ENCODE measurements around the gene GID4. TPM values are rescaled to one million over a fixed set of nuclear protein-coding genes. Genes with fewer than 3 reads are reported as not detected.
A peak's percentile ranks its signal among the peaks of the same experiment; 100 is the strongest.

The GID4 gene
- total RNA-seq, 2 donors from 2014 or later, result 6.4 to 7.2 TPM

DNA sequence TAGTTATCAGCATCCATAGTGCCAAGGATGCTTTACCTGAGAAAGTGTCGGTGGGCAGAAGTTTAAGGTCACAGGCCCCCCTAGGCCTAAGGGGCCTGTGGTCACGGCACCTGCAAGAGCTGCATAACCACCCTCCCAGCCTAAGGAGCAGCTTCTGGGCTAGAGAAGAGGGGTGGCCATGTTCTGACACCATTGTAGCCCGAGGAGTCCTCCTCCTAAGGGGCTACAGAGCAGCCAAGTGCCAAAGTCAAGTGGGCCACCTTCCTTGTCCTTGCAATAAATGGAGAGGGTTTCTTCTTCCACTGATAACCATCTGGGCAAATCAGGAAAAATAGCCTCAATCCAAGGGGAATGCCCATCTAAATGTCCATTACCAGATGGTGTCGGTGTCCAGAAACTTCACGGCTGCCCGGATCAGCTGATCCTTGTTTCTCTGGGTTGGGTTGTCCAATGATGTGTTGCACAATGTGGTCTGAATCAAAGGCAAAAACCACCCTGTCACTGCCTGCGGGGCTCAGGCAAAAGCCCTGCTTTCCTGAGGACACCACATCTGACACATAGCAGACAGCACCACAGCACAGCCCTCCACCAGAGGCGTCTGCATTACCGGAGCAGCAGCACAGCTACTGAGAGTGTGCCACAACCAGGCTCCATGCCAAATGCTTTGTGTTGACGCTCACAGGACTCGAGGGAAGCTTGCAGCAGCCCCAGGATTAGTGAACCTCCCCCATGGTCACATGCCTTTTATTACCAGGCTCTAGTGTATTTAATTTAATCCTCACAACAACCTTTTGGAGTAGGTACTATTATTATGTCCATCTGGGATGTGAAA is 13.0 kb upstream of the GID4 start:
- Mint-ChIP-seq H3K9me3 (no peaks in the 10 kb centered on the region), H3K4me1 (peaks cover 6% of the 10 kb centered on the region), H3K27ac (peak overlapping the region; percentile 16), H3K4me3 (peak overlapping the region; percentile 24), H3K36me3 (ENCODE audit: low read depth) (peaks cover 49% of the 10 kb centered on the region), H3K27me3 (no peaks in the 10 kb centered on the region)
- peak; percentile 34 for ATAC-seq (replicated peaks)

DNA sequence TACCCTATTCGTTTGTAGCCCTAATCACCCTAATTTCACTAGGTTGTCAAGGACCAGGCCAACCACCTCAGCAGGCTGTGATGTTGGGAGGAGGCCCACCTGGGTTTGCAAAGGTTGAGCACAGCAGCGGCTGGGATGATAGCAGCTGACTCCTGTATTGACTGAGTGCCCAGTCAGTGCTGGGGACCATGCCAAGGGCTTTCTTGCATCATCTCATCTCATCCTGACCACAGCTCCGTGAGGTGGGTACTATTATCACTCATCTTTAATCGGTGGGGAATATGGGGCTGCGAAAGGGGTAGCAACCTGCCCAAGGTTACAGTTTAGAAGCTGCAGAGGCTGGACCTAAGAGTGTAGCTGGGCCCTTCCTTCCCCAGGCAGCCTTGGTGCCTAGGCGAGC is 11.9 kb upstream of the GID4 start:
- no peaks in the 10 kb centered on the region for H3K9me3 Mint-ChIP-seq
- H3K36me3 Mint-ChIP-seq (ENCODE audit: low read depth), result peaks cover 45% of the 10 kb centered on the region
- ATAC-seq (replicated peaks), result no peak
- no peak overlapping the region for H3K27ac Mint-ChIP-seq
- peaks cover 11% of the 10 kb centered on the region for H3K4me1 Mint-ChIP-seq
- no peaks in the 10 kb centered on the region for H3K27me3 Mint-ChIP-seq
- H3K4me3 Mint-ChIP-seq, result no peak overlapping the region

DNA sequence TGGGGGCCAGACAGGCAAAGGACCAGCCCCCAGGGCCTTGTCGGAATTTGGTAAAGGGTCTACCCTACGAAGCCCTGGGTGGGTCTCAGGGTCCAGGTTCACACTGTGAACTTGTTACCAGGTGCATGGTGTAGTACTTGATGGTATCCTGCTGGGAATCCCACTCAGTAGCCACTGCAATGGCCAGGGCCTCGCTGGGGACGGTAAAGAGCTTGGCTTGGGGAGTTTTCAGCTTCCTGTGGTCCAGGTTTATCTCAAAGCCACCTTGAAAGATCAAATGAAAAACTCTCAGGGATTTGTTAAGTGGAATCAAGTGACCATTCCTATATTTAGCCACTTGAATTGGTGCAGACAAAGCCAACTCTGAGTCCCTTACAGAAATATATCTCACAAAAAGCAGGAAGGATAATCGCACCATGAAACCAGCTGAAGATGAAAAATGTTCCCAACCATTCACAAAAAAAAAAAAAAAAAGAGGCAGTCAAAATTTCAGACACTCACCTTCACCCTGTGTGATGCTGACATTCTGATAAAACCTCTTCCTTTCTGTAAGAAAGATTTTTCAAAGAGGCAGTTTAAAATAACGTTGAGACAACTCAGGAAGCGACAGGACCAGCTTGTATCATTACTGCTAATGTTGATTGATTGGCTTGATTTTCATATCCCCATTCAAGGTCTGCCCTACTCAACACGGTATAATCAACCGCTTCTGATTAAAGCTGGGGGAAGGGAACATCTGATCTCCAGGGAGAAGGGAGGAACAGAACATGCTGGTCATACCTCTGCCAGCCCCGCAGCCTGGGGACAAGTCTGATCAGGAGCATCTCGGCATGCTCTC is 10.9 kb upstream of the GID4 start:
- Mint-ChIP-seq H3K4me3 (no peak overlapping the region), H3K4me1 (peaks cover 19% of the 10 kb centered on the region), H3K27me3 (no peaks in the 10 kb centered on the region), H3K36me3 (ENCODE audit: low read depth) (peaks cover 43% of the 10 kb centered on the region), H3K27ac (no peak overlapping the region), H3K9me3 (no peaks in the 10 kb centered on the region)
- no peak for ATAC-seq (replicated peaks)

DNA sequence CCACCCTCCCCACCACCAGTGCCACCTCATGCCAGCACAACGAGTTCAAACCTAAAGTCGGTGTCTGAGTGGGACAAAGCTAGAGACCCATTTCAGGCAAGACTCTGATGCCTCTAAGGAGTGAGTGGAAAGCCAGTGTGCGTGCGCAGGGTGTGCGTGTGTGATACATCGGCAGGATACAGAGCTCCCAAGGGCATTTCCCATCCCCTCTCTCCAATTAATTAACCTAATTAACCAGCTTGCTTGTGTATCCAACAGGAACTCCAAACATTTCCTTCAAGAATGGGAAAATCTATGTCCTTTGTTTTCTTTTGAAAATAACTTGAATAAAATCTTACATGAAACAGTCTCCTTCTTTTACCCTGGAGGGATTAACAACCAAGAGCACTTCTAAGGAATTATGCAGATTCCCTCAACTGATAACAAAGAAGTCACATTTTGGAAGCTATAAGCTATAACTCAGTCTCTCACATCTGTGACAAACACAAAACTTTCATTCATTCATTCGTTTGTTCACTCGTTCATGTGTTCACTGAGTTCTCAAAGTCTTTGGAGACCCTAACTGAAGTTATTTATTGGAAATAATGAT is 10.2 kb upstream of the GID4 start:
- H3K4me1 Mint-ChIP-seq, result peaks cover 23% of the 10 kb centered on the region
- H3K27ac Mint-ChIP-seq, result no peak overlapping the region
- peaks cover 36% of the 10 kb centered on the region for H3K36me3 Mint-ChIP-seq (ENCODE audit: low read depth)
- H3K9me3 Mint-ChIP-seq, result no peaks in the 10 kb centered on the region
- H3K4me3 Mint-ChIP-seq, result no peak overlapping the region
- H3K27me3 Mint-ChIP-seq, result no peaks in the 10 kb centered on the region
- no peak for ATAC-seq (replicated peaks)

DNA sequence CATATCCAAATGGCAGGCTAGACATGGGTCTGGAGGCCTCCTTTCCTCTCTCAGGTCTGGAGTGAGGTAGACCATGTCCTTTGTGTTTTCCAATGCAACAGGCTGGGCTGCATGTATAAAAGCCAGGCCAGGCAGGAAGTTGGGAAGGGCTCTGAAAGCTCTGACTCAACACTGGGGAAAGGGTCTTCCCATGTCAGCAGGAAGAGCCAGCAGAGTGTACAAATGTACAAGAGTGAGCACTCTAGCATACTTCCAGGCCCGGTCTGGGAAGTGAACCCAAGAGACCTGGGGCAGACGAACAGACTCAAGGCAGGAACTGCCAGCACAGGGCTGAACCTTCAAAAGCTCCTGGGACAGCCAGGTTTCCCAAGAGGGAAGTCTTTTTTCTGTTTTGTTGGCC is 7.3 kb upstream of the GID4 start:
- no peaks in the 10 kb centered on the region for H3K27me3 Mint-ChIP-seq
- H3K4me1 Mint-ChIP-seq, result peaks cover 17% of the 10 kb centered on the region
- no peaks in the 10 kb centered on the region for H3K9me3 Mint-ChIP-seq
- H3K36me3 Mint-ChIP-seq (ENCODE audit: low read depth), result peaks cover 10% of the 10 kb centered on the region
- no peak overlapping the region for H3K27ac Mint-ChIP-seq
- no peak for ATAC-seq (replicated peaks)
- no peak overlapping the region for H3K4me3 Mint-ChIP-seq

DNA sequence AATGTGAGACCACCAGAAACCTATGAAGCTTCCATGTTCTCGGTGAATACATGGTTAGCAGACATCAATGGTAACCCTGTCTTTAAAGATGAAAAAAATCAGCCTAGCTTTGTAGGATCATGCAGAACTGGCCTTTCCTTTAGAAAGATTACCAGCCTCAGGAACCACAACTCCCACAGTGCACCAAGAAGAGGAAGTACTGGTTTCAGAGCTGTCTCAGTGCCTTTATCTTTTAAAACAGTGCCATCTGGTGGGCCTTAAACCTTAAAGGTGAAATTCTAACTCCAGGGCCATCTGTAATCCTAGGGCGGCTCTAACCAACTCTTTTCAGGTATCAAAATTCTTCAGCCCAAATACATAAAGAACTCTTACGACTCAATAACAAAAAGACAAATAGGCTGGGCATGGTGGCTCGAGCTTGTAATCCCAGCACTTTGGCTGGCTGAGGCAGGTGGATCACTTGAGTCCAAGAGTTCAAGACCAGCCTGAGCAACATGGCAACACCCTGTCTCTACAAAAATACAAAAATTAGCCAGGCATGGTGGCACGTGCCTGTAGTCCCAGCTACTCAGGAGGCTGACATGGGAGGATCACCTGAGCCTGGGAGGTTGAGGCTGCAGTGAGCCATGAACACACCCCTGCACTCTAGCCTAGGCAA is 5.6 kb upstream of the GID4 start:
- no peaks in the 10 kb centered on the region for H3K36me3 Mint-ChIP-seq (ENCODE audit: low read depth)

DNA sequence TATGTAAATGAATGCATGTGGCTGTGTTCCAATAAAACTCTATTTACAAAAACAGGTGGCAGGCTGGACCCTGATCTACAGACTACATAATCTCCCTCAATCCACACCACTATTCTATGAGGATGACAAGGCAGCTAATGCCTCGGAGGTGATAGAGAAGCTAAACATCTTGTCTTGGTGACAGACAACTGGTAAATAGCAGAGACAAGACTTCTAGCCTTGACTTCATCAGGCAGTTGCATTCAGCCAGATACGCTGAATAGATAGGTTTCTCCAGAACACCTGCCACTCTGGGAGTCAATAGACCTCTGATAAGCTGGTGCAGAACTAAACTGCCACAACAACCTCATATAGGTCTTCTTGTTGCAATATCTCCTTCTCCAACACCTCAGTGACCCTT is 3.5 kb upstream of the GID4 start:
- H3K9me3 Mint-ChIP-seq, result no peaks in the 10 kb centered on the region

More for the DNA sequence above, 5.6 kb upstream of the GID4 start:
- H3K27me3 Mint-ChIP-seq, result no peaks in the 10 kb centered on the region
- H3K4me3 Mint-ChIP-seq, result no peak overlapping the region
- H3K9me3 Mint-ChIP-seq, result no peaks in the 10 kb centered on the region
- H3K27ac Mint-ChIP-seq, result peak overlapping the region; percentile 75
- ATAC-seq (replicated peaks), result peak; percentile 77
- peaks cover 29% of the 10 kb centered on the region for H3K4me1 Mint-ChIP-seq

DNA sequence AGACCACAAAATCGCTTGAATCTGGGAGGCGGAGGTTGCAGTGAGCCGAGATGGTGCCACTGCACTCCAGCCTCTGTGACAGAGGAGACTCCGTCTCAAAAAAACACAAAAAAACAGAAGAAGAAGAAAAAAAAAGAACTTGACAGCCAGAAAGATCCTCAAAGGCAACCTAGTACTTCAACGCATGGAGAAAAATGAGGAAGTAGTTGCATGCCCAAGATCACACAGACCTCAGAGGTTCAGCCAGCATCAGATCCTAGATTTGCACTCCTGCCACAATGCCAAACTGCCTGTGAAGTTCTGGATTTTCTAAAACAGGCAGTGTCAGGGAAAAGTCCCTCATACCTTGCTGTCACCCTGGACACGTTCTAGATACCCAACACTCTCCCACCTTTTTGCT is 1.7 kb upstream of the GID4 start:
- ATAC-seq (replicated peaks), result no peak
- Mint-ChIP-seq H3K36me3 (ENCODE audit: low read depth) (peaks cover 6% of the 10 kb centered on the region), H3K27ac (peak overlapping the region; percentile 91), H3K4me1 (peaks cover 36% of the 10 kb centered on the region), H3K27me3 (no peaks in the 10 kb centered on the region), H3K4me3 (peak overlapping the region; percentile 87), H3K9me3 (no peaks in the 10 kb centered on the region)

More for the DNA sequence above, 3.5 kb upstream of the GID4 start:
- Mint-ChIP-seq H3K4me1 (peaks cover 34% of the 10 kb centered on the region), H3K27me3 (no peaks in the 10 kb centered on the region), H3K27ac (no peak overlapping the region), H3K4me3 (no peak overlapping the region), H3K36me3 (ENCODE audit: low read depth) (peaks cover 6% of the 10 kb centered on the region)
- ATAC-seq (replicated peaks), result no peak

DNA sequence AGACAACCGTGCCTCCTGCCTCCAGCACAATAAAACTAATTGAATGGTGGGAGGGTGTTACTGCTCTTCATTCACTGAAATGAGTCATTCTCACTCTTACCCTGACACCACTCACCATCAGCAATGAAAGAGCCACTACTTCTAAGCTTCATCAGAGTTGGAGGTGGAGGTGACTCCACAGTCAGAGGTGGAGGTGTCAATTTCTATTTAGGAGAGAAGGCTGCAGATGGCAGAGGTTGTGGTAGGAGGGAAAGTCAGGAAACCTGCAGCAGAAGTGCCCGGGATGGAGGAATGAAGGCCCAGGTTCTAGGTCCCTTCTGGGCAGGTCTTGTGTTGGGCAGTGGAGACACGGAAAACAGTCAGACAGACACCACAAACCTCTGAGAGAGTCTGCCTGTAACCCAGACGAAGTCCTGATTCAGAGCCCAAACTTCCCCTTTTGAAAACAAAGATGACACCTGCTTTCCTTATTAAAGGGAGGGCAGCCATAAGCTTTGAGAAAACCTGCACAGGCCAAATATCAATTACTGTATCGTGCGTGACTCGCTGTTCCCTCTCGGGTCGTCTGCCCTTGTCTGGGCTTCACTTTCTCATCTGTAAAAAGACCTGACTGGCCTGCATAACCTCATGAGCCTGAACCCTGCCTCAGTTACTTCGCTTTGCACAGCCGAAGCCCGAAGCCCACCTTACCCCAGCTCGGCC is 908 bp upstream of the GID4 start:
- Mint-ChIP-seq H3K36me3 (ENCODE audit: low read depth) (peaks cover 6% of the 10 kb centered on the region), H3K9me3 (no peaks in the 10 kb centered on the region), H3K27ac (peak overlapping the region; percentile 91), H3K4me3 (peak overlapping the region; percentile 87), H3K27me3 (no peaks in the 10 kb centered on the region), H3K4me1 (peaks cover 30% of the 10 kb centered on the region)
- peak; percentile 39 for ATAC-seq (replicated peaks)

DNA sequence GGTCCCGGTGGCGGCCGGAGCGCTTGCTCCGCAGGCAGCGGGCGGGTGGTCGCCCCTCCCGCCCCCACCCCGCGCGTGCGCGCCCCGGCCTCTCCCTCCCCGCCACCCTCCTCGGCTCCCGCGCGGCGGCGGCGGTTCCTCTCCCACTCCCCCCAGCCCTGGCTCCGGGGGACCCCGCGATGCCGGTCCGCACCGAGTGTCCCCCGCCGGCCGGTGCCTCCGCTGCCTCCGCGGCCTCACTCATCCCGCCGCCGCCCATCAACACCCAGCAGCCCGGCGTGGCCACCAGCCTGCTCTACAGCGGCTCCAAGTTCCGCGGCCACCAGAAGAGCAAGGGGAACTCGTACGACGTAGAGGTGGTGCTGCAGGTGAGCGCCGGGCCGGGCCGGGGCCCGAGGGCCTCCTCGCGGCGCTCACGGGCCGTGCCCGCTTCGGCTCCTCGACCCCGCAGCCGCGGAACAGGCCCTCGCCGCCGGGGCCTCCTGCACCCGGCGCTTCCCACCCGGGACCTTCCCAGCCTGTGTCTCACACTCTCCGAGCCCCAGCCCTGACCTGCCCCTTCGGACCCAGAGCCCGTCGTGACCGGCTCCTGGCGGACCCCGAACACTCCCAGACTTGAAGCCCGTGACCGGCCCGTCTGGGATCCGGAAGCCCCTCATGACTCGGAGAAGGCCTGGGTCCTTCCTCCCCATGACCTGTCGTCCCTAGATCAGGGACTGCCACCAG is 490 bp downstream of the GID4 start:
- no peaks in the 10 kb centered on the region for H3K27me3 Mint-ChIP-seq
- H3K4me1 Mint-ChIP-seq, result peaks cover 26% of the 10 kb centered on the region
- no peaks in the 10 kb centered on the region for H3K9me3 Mint-ChIP-seq
- ATAC-seq (replicated peaks), result peak; percentile 26
- H3K36me3 Mint-ChIP-seq (ENCODE audit: low read depth), result peaks cover 6% of the 10 kb centered on the region
- H3K4me3 Mint-ChIP-seq, result peak overlapping the region; percentile 87
- peak overlapping the region; percentile 91 for H3K27ac Mint-ChIP-seq

DNA sequence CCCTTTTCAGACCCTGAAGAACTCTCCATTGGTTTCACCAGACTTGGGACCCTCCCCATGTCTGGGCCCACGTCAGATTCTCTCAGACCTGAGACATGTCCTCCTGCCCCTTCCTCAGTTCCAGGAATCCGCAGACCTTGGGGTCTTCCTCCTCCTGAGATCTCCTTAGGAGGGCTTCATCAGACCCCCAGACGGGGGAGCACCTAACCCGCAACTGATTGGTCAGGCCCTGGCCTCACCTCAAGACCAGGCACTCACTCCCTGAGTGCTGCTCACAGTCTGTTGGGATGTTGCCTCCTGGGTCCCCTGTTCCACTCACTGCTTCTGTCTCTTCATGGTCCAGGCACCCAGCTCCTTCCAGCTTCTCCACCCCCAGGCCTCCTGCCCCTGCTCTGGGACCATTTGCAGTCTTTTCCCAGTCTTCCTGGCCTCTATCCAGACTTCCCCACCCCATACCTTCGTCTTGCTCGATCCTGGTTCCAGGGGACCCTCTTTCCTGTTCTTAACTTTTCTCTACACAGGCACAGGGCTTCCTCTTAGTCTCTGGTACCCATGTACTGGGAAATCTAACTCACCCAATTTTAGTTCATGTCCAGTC is 1.2 kb downstream of the GID4 start:
- Mint-ChIP-seq H3K27ac (peak overlapping the region; percentile 80), H3K9me3 (no peaks in the 10 kb centered on the region), H3K4me1 (peaks cover 26% of the 10 kb centered on the region), H3K36me3 (ENCODE audit: low read depth) (peaks cover 7% of the 10 kb centered on the region), H3K27me3 (no peaks in the 10 kb centered on the region), H3K4me3 (peak overlapping the region; percentile 87)
- ATAC-seq (replicated peaks), result no peak

DNA sequence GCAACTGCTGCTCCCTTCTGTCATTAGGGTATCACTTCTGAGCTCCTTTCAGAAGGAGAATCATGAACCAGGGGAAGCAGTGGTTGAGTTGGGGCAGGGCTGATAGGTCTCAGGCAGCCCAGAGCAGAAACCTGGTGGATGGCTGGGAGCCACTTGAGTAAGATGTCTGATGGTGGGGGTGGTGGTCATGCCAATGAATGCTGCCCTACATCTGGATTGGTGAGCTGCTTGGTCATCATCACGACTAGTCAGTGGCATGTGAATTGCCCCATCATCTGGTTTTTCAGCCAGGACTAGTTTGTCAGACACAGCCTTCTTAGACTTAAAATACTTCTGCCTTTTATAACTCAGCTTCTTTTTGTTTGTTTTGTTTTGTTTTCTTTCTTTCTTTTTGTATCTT is 2.6 kb downstream of the GID4 start:
- Mint-ChIP-seq H3K36me3 (ENCODE audit: low read depth) (peaks cover 17% of the 10 kb centered on the region), H3K27ac (peak overlapping the region; percentile 80), H3K4me1 (peaks cover 26% of the 10 kb centered on the region), H3K27me3 (no peaks in the 10 kb centered on the region), H3K4me3 (peak overlapping the region; percentile 87), H3K9me3 (no peaks in the 10 kb centered on the region)
- ATAC-seq (replicated peaks), result no peak

DNA sequence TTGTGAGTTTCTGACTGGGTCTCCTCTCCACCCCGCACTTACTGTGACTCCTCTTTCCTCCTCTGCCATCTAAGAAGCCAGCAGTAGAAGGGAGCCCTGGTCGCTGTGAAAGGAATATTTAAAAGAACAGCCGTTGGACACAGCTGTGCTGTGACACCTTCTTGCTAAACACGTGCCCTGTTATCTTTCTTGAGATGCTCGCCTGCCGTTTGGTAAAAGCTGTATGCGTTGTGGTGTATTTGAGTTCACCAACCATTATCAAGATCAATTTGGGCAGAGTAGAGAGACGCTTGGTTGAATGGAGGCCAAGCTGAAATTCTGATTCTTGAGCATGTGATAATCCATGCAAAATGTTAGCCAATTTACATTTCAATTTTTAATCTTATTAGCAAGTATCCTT is 3.8 kb downstream of the GID4 start:
- no peak overlapping the region for H3K27ac Mint-ChIP-seq
- no peak for ATAC-seq (replicated peaks)
- H3K4me3 Mint-ChIP-seq, result no peak overlapping the region
- no peaks in the 10 kb centered on the region for H3K9me3 Mint-ChIP-seq
- no peaks in the 10 kb centered on the region for H3K27me3 Mint-ChIP-seq
- peaks cover 25% of the 10 kb centered on the region for H3K36me3 Mint-ChIP-seq (ENCODE audit: low read depth)
- H3K4me1 Mint-ChIP-seq, result peaks cover 18% of the 10 kb centered on the region

Measured in activated T-helper 17 cell treated with anti-CD3 and anti-CD28 coated beads, Interleukin-2, amount 50 U/mL, for 72 hours (primary cell).